Loucy (cell line): ENCODE data around the gene PPP2R2B.

ENCODE experiments used
- EZH2phosphoT487 ChIP-seq: fragments of 200-600 bp; IDR thresholded peaks from 2 replicates; pipeline ENCODE4 v1.6.1; 2018; ENCODE audit warnings: antibody characterized with exemption, mild to moderate bottlenecking, moderate library complexity, borderline replicate concordance
- TF ChIP-seq, protein P1 (sequence below): fragments of 200-600 bp; sonication (generic); conservative IDR thresholded peaks from 2 replicates; pipeline ENCODE4 v1.5.1; 2014; ENCODE audit warnings: mild to moderate bottlenecking, antibody characterized with exemption, low read length

DNA sequence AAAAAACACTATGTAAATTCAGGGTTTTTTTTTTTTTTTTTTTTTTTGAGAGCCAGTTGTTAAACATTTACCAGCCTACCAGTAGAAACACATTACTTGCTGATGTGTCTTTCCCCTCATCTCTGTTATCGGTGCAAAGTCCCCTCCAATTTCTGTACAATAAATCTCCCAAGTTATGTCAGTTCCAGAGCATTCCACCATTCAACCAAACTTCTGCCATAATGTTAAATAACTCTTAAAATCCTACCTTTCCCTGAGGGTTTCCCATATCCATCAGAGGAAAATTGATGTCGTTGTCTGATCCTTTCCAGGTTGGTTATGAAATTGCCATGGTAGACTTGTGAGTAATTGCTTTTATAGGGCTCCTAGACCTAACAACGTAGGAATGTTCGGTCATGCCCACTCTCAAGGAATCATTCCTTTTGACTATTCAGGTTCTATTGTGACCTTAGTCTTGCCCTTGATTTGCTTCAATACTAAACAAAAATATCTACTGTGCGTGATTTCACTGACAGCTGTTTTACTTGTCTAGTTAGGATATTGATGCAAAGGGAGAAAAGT, 5.6 kb upstream of the PPP2R2B start:
- TF ChIP-seq, protein P1, sequence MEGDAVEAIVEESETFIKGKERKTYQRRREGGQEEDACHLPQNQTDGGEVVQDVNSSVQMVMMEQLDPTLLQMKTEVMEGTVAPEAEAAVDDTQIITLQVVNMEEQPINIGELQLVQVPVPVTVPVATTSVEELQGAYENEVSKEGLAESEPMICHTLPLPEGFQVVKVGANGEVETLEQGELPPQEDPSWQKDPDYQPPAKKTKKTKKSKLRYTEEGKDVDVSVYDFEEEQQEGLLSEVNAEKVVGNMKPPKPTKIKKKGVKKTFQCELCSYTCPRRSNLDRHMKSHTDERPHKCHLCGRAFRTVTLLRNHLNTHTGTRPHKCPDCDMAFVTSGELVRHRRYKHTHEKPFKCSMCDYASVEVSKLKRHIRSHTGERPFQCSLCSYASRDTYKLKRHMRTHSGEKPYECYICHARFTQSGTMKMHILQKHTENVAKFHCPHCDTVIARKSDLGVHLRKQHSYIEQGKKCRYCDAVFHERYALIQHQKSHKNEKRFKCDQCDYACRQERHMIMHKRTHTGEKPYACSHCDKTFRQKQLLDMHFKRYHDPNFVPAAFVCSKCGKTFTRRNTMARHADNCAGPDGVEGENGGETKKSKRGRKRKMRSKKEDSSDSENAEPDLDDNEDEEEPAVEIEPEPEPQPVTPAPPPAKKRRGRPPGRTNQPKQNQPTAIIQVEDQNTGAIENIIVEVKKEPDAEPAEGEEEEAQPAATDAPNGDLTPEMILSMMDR = no peak
- TF ChIP-seq EZH2phosphoT487 = no peak
